ENCODE measurements around the gene CCT6A. TPM values are rescaled to one million over a fixed set of nuclear protein-coding genes. Genes with fewer than 3 reads are reported as not detected.
"Not testable (repeated sequence)": the region's sequence is repeated elsewhere in the genome, so short reads cannot be mapped to it uniquely, and the experiment has no call there.

CCT6A gene
- total RNA-seq, 1 experiment from 2014 or later: 257 TPM

DNA sequence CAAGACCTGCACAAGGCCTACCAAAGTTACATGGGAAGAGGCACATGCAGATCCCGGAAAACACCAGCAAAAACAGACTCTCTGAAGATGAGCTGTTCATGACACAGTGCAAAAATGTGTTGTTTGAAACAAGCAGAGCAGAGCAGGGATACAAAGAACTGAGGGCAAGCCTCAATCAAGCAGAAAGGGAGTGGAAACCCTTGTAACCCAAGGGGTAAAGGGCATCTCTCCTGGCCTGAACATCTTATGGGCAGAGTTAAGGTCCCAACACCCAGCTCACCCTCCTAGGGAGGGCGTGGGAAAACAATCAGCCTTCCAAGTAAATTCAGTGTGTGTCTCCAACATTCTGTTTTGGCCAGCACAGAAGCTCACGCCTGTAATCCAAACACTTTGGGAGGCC lies 10.8 kb upstream of the CCT6A start:
- no peaks in the 10 kb centered on the region for H3K9me2 ChIP-seq (ENCODE audit: insufficient read depth)
- H3K27me3 ChIP-seq (ENCODE audit: insufficient read depth, low read length): no peaks in the 10 kb centered on the region
- no peak overlapping the region for H3K4me2 ChIP-seq (ENCODE audit: low read length)
- peaks cover 0 to 6% of the 10 kb centered on the region in 2 experiments; a peak in 3 of 4 replicates for H3K36me3 ChIP-seq (ENCODE audit: control insufficient read depth in 1 of 2, insufficient read depth in 2 of 2, low read length in 2 of 2)
- DNase-seq (ENCODE audit: low read depth, low spot score) (no peak), ATAC-seq (no peak)
- H3K9ac ChIP-seq (ENCODE audit: low read length): no peak overlapping the region; the same call in 1 of the 2 replicates
- no peaks in the 10 kb centered on the region for H3K9me3 ChIP-seq (ENCODE audit: control insufficient read depth in 1 of 2, insufficient read depth in 1 of 2, low read depth in 1 of 2, low read length in 2 of 2)
- CTCF ChIA-PET: no interaction called here
- no peak overlapping the region for H3K4me3 ChIP-seq (replicated peaks in 1 of 2; ENCODE audit: low read depth in 1 of 2, low read length in 2 of 2)
- POLR2A ChIA-PET: no interaction called here
- TF ChIP-seq EZH2 (IDR thresholded peaks at IDR 0.05) (no peak), CEBPB (IDR thresholded peaks at IDR 0.05; ENCODE audit: low read depth) (no peak), FOSL1 (IDR thresholded peaks at IDR 0.05; ENCODE audit: low read depth) (no peak), ELF1 (IDR thresholded peaks at IDR 0.05; ENCODE audit: borderline replicate concordance, low read depth) (no peak), EGR1 (IDR thresholded peaks at IDR 0.05; ENCODE audit: low read depth) (no peak), SRF (IDR thresholded peaks at IDR 0.05; ENCODE audit: low read depth) (no peak), CBX3 (IDR thresholded peaks at IDR 0.05; ENCODE audit: low read depth) (no peak), POLR2AphosphoS5 (IDR thresholded peaks at IDR 0.05; ENCODE audit: low read depth, low read length) (no peak), JUND (IDR thresholded peaks at IDR 0.05) (no peak), SP1 (IDR thresholded peaks at IDR 0.05; ENCODE audit: low read depth) (no peak), RAD21 (IDR thresholded peaks at IDR 0.05; ENCODE audit: low read depth) (no peak), SIN3A (IDR thresholded peaks at IDR 0.05; ENCODE audit: low read depth) (no peak), ZNF274 (IDR thresholded peaks at IDR 0.05; ENCODE audit: low read depth, low read length) (no peak)
- TF ChIP-seq, protein P1, sequence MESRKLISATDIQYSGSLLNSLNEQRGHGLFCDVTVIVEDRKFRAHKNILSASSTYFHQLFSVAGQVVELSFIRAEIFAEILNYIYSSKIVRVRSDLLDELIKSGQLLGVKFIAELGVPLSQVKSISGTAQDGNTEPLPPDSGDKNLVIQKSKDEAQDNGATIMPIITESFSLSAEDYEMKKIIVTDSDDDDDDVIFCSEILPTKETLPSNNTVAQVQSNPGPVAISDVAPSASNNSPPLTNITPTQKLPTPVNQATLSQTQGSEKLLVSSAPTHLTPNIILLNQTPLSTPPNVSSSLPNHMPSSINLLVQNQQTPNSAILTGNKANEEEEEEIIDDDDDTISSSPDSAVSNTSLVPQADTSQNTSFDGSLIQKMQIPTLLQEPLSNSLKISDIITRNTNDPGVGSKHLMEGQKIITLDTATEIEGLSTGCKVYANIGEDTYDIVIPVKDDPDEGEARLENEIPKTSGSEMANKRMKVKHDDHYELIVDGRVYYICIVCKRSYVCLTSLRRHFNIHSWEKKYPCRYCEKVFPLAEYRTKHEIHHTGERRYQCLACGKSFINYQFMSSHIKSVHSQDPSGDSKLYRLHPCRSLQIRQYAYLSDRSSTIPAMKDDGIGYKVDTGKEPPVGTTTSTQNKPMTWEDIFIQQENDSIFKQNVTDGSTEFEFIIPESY (IDR thresholded peaks at IDR 0.05; ENCODE audit: extremely low read depth, insufficient replicate concordance, low read length): no peak
- TF ChIP-seq, protein P2, sequence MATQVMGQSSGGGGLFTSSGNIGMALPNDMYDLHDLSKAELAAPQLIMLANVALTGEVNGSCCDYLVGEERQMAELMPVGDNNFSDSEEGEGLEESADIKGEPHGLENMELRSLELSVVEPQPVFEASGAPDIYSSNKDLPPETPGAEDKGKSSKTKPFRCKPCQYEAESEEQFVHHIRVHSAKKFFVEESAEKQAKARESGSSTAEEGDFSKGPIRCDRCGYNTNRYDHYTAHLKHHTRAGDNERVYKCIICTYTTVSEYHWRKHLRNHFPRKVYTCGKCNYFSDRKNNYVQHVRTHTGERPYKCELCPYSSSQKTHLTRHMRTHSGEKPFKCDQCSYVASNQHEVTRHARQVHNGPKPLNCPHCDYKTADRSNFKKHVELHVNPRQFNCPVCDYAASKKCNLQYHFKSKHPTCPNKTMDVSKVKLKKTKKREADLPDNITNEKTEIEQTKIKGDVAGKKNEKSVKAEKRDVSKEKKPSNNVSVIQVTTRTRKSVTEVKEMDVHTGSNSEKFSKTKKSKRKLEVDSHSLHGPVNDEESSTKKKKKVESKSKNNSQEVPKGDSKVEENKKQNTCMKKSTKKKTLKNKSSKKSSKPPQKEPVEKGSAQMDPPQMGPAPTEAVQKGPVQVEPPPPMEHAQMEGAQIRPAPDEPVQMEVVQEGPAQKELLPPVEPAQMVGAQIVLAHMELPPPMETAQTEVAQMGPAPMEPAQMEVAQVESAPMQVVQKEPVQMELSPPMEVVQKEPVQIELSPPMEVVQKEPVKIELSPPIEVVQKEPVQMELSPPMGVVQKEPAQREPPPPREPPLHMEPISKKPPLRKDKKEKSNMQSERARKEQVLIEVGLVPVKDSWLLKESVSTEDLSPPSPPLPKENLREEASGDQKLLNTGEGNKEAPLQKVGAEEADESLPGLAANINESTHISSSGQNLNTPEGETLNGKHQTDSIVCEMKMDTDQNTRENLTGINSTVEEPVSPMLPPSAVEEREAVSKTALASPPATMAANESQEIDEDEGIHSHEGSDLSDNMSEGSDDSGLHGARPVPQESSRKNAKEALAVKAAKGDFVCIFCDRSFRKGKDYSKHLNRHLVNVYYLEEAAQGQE (IDR thresholded peaks at IDR 0.05; ENCODE audit: low read depth): no peak
- TF ChIP-seq, protein P3, sequence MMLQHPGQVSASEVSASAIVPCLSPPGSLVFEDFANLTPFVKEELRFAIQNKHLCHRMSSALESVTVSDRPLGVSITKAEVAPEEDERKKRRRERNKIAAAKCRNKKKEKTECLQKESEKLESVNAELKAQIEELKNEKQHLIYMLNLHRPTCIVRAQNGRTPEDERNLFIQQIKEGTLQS (IDR thresholded peaks at IDR 0.05): no peak
- TF ChIP-seq, protein P4, sequence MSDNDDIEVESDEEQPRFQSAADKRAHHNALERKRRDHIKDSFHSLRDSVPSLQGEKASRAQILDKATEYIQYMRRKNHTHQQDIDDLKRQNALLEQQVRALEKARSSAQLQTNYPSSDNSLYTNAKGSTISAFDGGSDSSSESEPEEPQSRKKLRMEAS (IDR thresholded peaks at IDR 0.05): no peak
- no peaks in the 10 kb centered on the region for H4K20me1 ChIP-seq (ENCODE audit: insufficient read depth)
- H3K27ac ChIP-seq (ENCODE audit: low read depth, low read length): no peak overlapping the region
- intact Hi-C loops (cut with micrococcal nuclease): no loop called here
- no peaks in the 10 kb centered on the region for H3K4me1 ChIP-seq (ENCODE audit: control insufficient read depth in 1 of 2, insufficient read depth in 2 of 2, low read length in 2 of 2)
- no TSS peak for BruUV-seq (replicated peaks)
- no peak overlapping the region for H2AFZ ChIP-seq (ENCODE audit: low read depth, low read length, poor library complexity, severe bottlenecking)
- RAD21 ChIA-PET (ENCODE audit: low non-redundant PET in 1 of 2, low total read pairs in 2 of 2, uncharacterized antibody in 2 of 2, unreplicated experiment in 2 of 2): no interaction called here
- H3K79me2 ChIP-seq (ENCODE audit: insufficient read depth, low read length): peaks cover 25% of the 10 kb centered on the region

DNA sequence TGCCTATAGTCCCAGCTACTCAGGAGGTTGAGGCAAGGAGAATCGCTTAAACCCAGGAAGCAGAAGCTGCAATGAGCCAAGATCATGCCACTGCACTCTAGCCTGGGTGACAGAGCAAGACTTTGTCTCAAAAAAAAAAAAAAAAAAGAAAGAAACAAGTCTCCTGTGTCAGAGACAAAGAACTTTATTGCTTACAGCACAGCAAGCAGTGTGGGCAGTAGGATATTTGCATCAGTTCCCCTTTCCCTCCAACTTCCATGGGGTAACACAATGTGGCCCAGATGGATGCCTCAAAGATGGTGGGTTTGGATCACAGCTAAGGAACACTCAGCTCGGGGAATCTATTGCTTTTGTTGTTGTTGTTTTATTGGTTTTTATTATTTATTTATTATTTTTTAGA lies 5.8 kb upstream of the CCT6A start:
- H3K9ac ChIP-seq (ENCODE audit: low read length); H3K27me3 ChIP-seq (ENCODE audit: insufficient read depth, low read length); H3K27ac ChIP-seq (ENCODE audit: low read depth, low read length); H2AFZ ChIP-seq (ENCODE audit: low read depth, low read length, poor library complexity, severe bottlenecking); ATAC-seq; intact Hi-C loops (cut with micrococcal nuclease); CTCF ChIA-PET; DNase-seq (ENCODE audit: low read depth, low spot score); H3K9me3 ChIP-seq (ENCODE audit: control insufficient read depth in 1 of 2, insufficient read depth in 1 of 2, low read depth in 1 of 2, low read length in 2 of 2); POLR2A ChIA-PET; H3K4me2 ChIP-seq (ENCODE audit: low read length); H3K36me3 ChIP-seq (ENCODE audit: control insufficient read depth in 1 of 2, insufficient read depth in 2 of 2, low read length in 2 of 2); BruUV-seq (replicated peaks); H4K20me1 ChIP-seq (ENCODE audit: insufficient read depth); H3K4me3 ChIP-seq (replicated peaks in 1 of 2; ENCODE audit: low read depth in 1 of 2, low read length in 2 of 2); H3K9me2 ChIP-seq (ENCODE audit: insufficient read depth): not testable (repeated sequence)
- RAD21 ChIA-PET (ENCODE audit: low non-redundant PET in 1 of 2, low total read pairs in 2 of 2, uncharacterized antibody in 2 of 2, unreplicated experiment in 2 of 2): interaction anchor here in 1 of 2 experiments (0.7 kb wide), 1 partner anchor 733 kb away, joined by 3 read pairs; no protein-coding TSS in a partner anchor
- Histone ChIP-seq H3K79me2 (ENCODE audit: insufficient read depth, low read length) (peaks cover 70% of the 10 kb centered on the region), H3K4me1 (ENCODE audit: control insufficient read depth in 1 of 2, insufficient read depth in 2 of 2, low read length in 2 of 2) (peaks cover 16 to 23% of the 10 kb centered on the region in 2 experiments)

Data from HCT116 (cell line).